ENCODE results near the gene ESRP2. TPM values are rescaled to one million over a fixed set of nuclear protein-coding genes. Genes with fewer than 3 reads are reported as not detected.

ESRP2 gene
- total RNA-seq, 1 experiment from 2014 or later, result 0.19 TPM

GRCh38 chr16:68197250-68197649, 38.7 kb downstream of the ESRP2 start:
- ChIA-PET POLR2A (ENCODE audit: low non-redundant PET) (no interaction called here), CTCF (no interaction called here)
- TF ChIP-seq CTCF (conservative IDR thresholded peaks at IDR 0.05; ENCODE audit: low read depth, low read length), result no peak
- TF ChIP-seq EZH2 (IDR thresholded peaks at IDR 0.05; ENCODE audit: borderline replicate concordance, low read depth, low read length, poor library complexity, severe bottlenecking), result no peak
- Histone ChIP-seq H3K4me1 (ENCODE audit: insufficient read depth, low read length, poor library complexity, severe bottlenecking) (no peaks in the 10 kb centered on the region), H3K27ac (ENCODE audit: low read depth, low read length, poor library complexity, severe bottlenecking) (no peak overlapping the region), H3K4me3 (ENCODE audit: low read depth, low read length, poor library complexity, severe bottlenecking) (no peak overlapping the region), H3K36me3 (ENCODE audit: insufficient read depth, low read length, poor library complexity, severe bottlenecking) (no peaks in the 10 kb centered on the region), H3K27me3 (replicated peaks; ENCODE audit: insufficient read depth, low read depth, low read length, poor library complexity) (no peaks in the 10 kb centered on the region), H3K9me3 (ENCODE audit: low read depth, low read length, poor library complexity, severe bottlenecking) (no peaks in the 10 kb centered on the region)
- intact Hi-C loops (cut with micrococcal nuclease; ENCODE audit: unreplicated experiment), result no loop called here
- no TSS peak for BruUV-seq (replicated peaks)
- no peak for DNase-seq (ENCODE audit: low spot score)

GRCh38 chr16:68194251-68194650, 41.7 kb downstream of the ESRP2 start:
- no peak overlapping the region for H3K27ac ChIP-seq (ENCODE audit: low read depth, low read length, poor library complexity, severe bottlenecking)
- no peaks in the 10 kb centered on the region for H3K4me1 ChIP-seq (ENCODE audit: insufficient read depth, low read length, poor library complexity, severe bottlenecking)
- TF ChIP-seq CTCF (conservative IDR thresholded peaks at IDR 0.05; ENCODE audit: low read depth, low read length), result no peak
- no peak for TF ChIP-seq EZH2 (IDR thresholded peaks at IDR 0.05; ENCODE audit: borderline replicate concordance, low read depth, low read length, poor library complexity, severe bottlenecking)
- no peak overlapping the region for H3K4me3 ChIP-seq (ENCODE audit: low read depth, low read length, poor library complexity, severe bottlenecking)
- peaks cover 21% of the 10 kb centered on the region for H3K36me3 ChIP-seq (ENCODE audit: insufficient read depth, low read length, poor library complexity, severe bottlenecking)
- no peak for DNase-seq (ENCODE audit: low spot score)
- H3K27me3 ChIP-seq (replicated peaks; ENCODE audit: insufficient read depth, low read depth, low read length, poor library complexity), result no peaks in the 10 kb centered on the region
- intact Hi-C loops (cut with micrococcal nuclease; ENCODE audit: unreplicated experiment), result no loop called here
- ChIA-PET CTCF (no interaction called here), POLR2A (ENCODE audit: low non-redundant PET) (no interaction called here)
- BruUV-seq (replicated peaks), result no TSS peak
- H3K9me3 ChIP-seq (ENCODE audit: low read depth, low read length, poor library complexity, severe bottlenecking), result no peaks in the 10 kb centered on the region

- Histone ChIP-seq H3K4me1 (ENCODE audit: insufficient read depth, low read length, poor library complexity, severe bottlenecking) (no peaks in the 10 kb centered on the region), H3K27me3 (replicated peaks; ENCODE audit: insufficient read depth, low read depth, low read length, poor library complexity) (no peaks in the 10 kb centered on the region), H3K27ac (ENCODE audit: low read depth, low read length, poor library complexity, severe bottlenecking) (no peak overlapping the region), H3K4me3 (ENCODE audit: low read depth, low read length, poor library complexity, severe bottlenecking) (no peak overlapping the region), H3K36me3 (ENCODE audit: insufficient read depth, low read length, poor library complexity, severe bottlenecking) (peaks cover 24% of the 10 kb centered on the region), H3K9me3 (ENCODE audit: low read depth, low read length, poor library complexity, severe bottlenecking) (no peaks in the 10 kb centered on the region)
- CTCF ChIA-PET, result no interaction called here
- POLR2A ChIA-PET (ENCODE audit: low non-redundant PET), result no interaction called here
- TF ChIP-seq EZH2 (IDR thresholded peaks at IDR 0.05; ENCODE audit: borderline replicate concordance, low read depth, low read length, poor library complexity, severe bottlenecking) (no peak), CTCF (conservative IDR thresholded peaks at IDR 0.05; ENCODE audit: low read depth, low read length) (no peak)
- DNase-seq (ENCODE audit: low spot score), result no peak
- BruUV-seq (replicated peaks), result TSS peak; percentile 49
- intact Hi-C loops (cut with micrococcal nuclease; ENCODE audit: unreplicated experiment), result no loop called here
These were observed 45.0 kb downstream of the ESRP2 start for GRCh38 chr16:68190736-68191510.

All from A673 (cell line).